ENCODE measurements around the gene KCNJ6.

KCNJ6 gene

GRCh38 chr21:37675202-37675801 lies 241.0 kb downstream of the KCNJ6 start:
- TF ChIP-seq CTCF (IDR thresholded peaks at IDR 0.05; ENCODE audit: low read depth, low read length) = peak; percentile 93
- peak; percentile 58 to 59 for DNase-seq (ENCODE audit: low read depth in 2 of 2)
- no peak overlapping the region for H3K4me3 ChIP-seq (replicated peaks in 1 of 2; ENCODE audit: low read depth in 2 of 2, low read length in 2 of 2)

GRCh38 chr21:37673801-37674575 lies 242.3 kb downstream of the KCNJ6 start:
- no peak for TF ChIP-seq CTCF (IDR thresholded peaks at IDR 0.05; ENCODE audit: low read depth, low read length)
- no peak overlapping the region for H3K4me3 ChIP-seq (replicated peaks in 1 of 2; ENCODE audit: low read depth in 2 of 2, low read length in 2 of 2)
- DNase-seq (ENCODE audit: low read depth in 2 of 2) = peak in 1 of 2 donors; percentile 4

- H3K4me3 ChIP-seq (replicated peaks in 1 of 2; ENCODE audit: low read depth in 2 of 2, low read length in 2 of 2) = no peak overlapping the region
- TF ChIP-seq CTCF (IDR thresholded peaks at IDR 0.05; ENCODE audit: low read depth, low read length) = no peak
- no peak for DNase-seq (ENCODE audit: low read depth in 2 of 2)
Measured at GRCh38 chr21:37671381-37671780, 244.9 kb downstream of the KCNJ6 start.

GRCh38 chr21:37670883-37671282 lies 245.4 kb downstream of the KCNJ6 start:
- peak; percentile 82 for DNase-seq (ENCODE audit: low read depth in 2 of 2)

GRCh38 chr21:37669249-37669648 lies 247.0 kb downstream of the KCNJ6 start:
- TF ChIP-seq CTCF (IDR thresholded peaks at IDR 0.05; ENCODE audit: low read depth, low read length) = no peak
- no peak overlapping the region for H3K4me3 ChIP-seq (replicated peaks in 1 of 2; ENCODE audit: low read depth in 2 of 2, low read length in 2 of 2)
- DNase-seq (ENCODE audit: low read depth in 2 of 2) = no peak

More at GRCh38 chr21:37670883-37671282, 245.4 kb downstream of the KCNJ6 start:
- H3K4me3 ChIP-seq (replicated peaks in 1 of 2; ENCODE audit: low read depth in 2 of 2, low read length in 2 of 2) = no peak overlapping the region
- no peak for TF ChIP-seq CTCF (IDR thresholded peaks at IDR 0.05; ENCODE audit: low read depth, low read length)

- DNase-seq (ENCODE audit: low read depth in 2 of 2) = no peak
Measured at GRCh38 chr21:37668462-37669239, 247.6 kb downstream of the KCNJ6 start.

More at GRCh38 chr21:37668462-37669239, 247.6 kb downstream of the KCNJ6 start:
- H3K4me3 ChIP-seq (replicated peaks in 1 of 2; ENCODE audit: low read depth in 2 of 2, low read length in 2 of 2) = no peak overlapping the region
- TF ChIP-seq CTCF (IDR thresholded peaks at IDR 0.05; ENCODE audit: low read depth, low read length) = no peak

Data from cardiac fibroblast (primary cell).